Measurements from ENCODE around the gene CERK.

The CERK gene

GRCh38 chr22:46766611-46767010 lies 28.6 kb upstream of the CERK start:
- peaks cover 15 to 35% (median 28%) of the 10 kb centered on the region in 4 experiments for H3K4me1 ChIP-seq (ENCODE audit: control extremely low read depth in 1 of 4, control insufficient read depth in 4 of 4, insufficient read depth in 4 of 4, low read length in 3 of 4)
- no peak overlapping the region for H3K4me3 ChIP-seq (ENCODE audit: control insufficient read depth in 1 of 7, extremely low read depth in 1 of 7, insufficient read depth in 4 of 7, low read depth in 2 of 7, low read length in 6 of 7)
- no peaks in the 10 kb centered on the region for H3K9me3 ChIP-seq (ENCODE audit: control extremely low read depth in 1 of 5, control insufficient read depth in 4 of 5, insufficient read depth in 2 of 5, low read depth in 1 of 5, low read length in 4 of 5)
- H3K27ac ChIP-seq (ENCODE audit: insufficient read depth in 1 of 2, low read depth in 1 of 2, low read length in 2 of 2, poor library complexity in 1 of 2, severe bottlenecking in 2 of 2) = no peak overlapping the region
- ChIA-PET POLR2A (no interaction called here), CTCF (no interaction called here)
- WGBS (ENCODE audit: insufficient coverage) = over 99% methylated on average over 7 of the region's 8 CpGs
- no peak for DNase-seq
- no peaks in the 10 kb centered on the region for H3K27me3 ChIP-seq (replicated peaks in 2 of 5; ENCODE audit: control insufficient read depth in 4 of 5, insufficient read depth in 5 of 5, low read length in 4 of 5)
- H3K36me3 ChIP-seq (ENCODE audit: control insufficient read depth in 4 of 4, insufficient read depth in 4 of 4, low read length in 3 of 4) = peaks cover 0 to 6% (median 1%) of the 10 kb centered on the region in 4 experiments

DNA sequence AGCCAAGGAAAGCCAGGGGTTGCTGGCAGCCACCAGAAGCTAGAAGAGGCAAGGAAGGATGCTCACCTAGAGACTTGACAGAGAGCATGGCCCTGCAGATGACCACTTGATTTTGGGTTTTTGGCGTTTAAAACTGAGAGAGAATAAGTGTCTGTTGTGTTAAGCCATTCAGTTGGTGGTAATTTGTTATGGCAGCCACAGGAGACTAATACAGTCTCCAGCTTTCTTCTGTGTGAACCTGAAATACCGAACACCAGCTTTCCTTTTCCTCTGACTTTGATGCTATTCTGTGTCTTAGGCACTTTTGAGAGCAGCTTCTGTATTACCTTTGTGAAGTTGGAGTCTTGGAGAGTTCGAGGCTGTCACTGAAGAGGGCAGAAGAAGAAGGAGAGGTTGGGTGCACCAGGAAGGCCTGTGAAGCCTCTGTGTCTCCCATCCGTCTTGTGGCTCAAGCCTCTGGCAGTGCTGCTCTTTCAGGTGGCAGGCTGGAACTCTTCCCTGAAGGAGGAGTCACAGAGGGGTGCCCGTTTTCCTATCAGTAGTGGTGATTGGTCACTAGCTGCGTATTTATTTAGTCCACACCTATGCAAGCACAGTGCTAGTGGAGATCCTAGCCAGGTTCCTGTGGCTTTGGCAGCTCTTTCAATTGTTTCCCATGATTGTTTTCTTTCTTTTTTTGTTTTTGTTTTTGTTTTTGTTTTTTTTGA lies 26.9 kb upstream of the CERK start:
- ChIA-PET POLR2A (no interaction called here), CTCF (interaction anchor here (1.5 to 3.1 kb wide), 2 partner anchors 9 to 42 kb away, joined by 3 to 11 read pairs; no protein-coding TSS in a partner anchor)
- no peak for DNase-seq
- no peaks in the 10 kb centered on the region for H3K9me3 ChIP-seq (ENCODE audit: control extremely low read depth in 1 of 5, control insufficient read depth in 4 of 5, insufficient read depth in 2 of 5, low read depth in 1 of 5, low read length in 4 of 5)
- H3K4me1 ChIP-seq (ENCODE audit: control extremely low read depth in 1 of 4, control insufficient read depth in 4 of 4, insufficient read depth in 4 of 4, low read length in 3 of 4) = peaks cover 10 to 29% (median 28%) of the 10 kb centered on the region in 4 experiments
- H3K27ac ChIP-seq (ENCODE audit: insufficient read depth in 1 of 2, low read depth in 1 of 2, low read length in 2 of 2, poor library complexity in 1 of 2, severe bottlenecking in 2 of 2) = no peak overlapping the region
- H3K27me3 ChIP-seq (replicated peaks in 2 of 5; ENCODE audit: control insufficient read depth in 4 of 5, insufficient read depth in 5 of 5, low read length in 4 of 5) = no peaks in the 10 kb centered on the region
- WGBS (ENCODE audit: insufficient coverage) = 100% methylated on average over 6 of the region's 6 CpGs
- no peak overlapping the region for H3K4me3 ChIP-seq (ENCODE audit: control insufficient read depth in 1 of 7, extremely low read depth in 1 of 7, insufficient read depth in 4 of 7, low read depth in 2 of 7, low read length in 6 of 7)
- H3K36me3 ChIP-seq (ENCODE audit: control insufficient read depth in 4 of 4, insufficient read depth in 4 of 4, low read length in 3 of 4) = peaks cover 0 to 6% (median 1%) of the 10 kb centered on the region in 4 experiments

DNA sequence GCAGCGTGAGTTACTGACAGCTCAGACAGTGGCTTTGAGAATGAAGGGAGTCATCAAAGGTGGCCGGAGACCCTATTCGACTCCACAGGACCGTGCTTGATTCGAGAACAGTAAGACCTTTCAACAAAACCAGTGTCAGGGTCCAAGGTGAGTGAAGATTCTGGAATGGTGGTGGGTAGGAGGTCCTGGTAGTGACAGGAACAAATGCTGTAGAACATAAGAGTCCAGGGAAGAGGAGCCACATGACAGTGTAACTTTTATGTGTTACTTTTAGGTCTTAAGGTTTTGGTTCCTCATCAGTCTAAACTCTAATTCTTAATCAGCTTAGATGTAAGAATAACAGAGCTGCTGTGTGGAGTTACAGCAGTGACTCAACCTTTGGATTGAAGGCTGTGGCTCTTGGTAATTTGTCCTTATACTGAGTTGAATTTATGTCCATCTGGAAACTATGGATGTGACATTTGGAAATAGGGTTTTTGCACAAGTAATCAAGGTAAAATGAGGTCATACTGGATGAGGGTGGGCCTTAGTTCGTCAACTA lies 26.2 kb upstream of the CERK start:
- H3K4me3 ChIP-seq (ENCODE audit: control insufficient read depth in 1 of 7, extremely low read depth in 1 of 7, insufficient read depth in 4 of 7, low read depth in 2 of 7, low read length in 6 of 7) = no peak overlapping the region
- H3K36me3 ChIP-seq (ENCODE audit: control insufficient read depth in 4 of 4, insufficient read depth in 4 of 4, low read length in 3 of 4) = peaks cover 0 to 6% (median 1%) of the 10 kb centered on the region in 4 experiments
- ChIA-PET CTCF (interaction anchor here (1.5 to 3.1 kb wide), 3 partner anchors 10 to 43 kb away, joined by 3 to 11 read pairs (median 9); no protein-coding TSS in a partner anchor), POLR2A (interaction anchor here (3.0 kb wide), 1 partner anchor 10 kb away, joined by 17 read pairs; no protein-coding TSS in a partner anchor)
- 98% methylated on average over 6 of the region's 6 CpGs for WGBS (ENCODE audit: insufficient coverage)
- no peak overlapping the region for H3K27ac ChIP-seq (ENCODE audit: insufficient read depth in 1 of 2, low read depth in 1 of 2, low read length in 2 of 2, poor library complexity in 1 of 2, severe bottlenecking in 2 of 2)
- DNase-seq = no peak
- H3K4me1 ChIP-seq (ENCODE audit: control extremely low read depth in 1 of 4, control insufficient read depth in 4 of 4, insufficient read depth in 4 of 4, low read length in 3 of 4) = peaks cover 8 to 29% (median 27%) of the 10 kb centered on the region in 4 experiments
- H3K9me3 ChIP-seq (ENCODE audit: control extremely low read depth in 1 of 5, control insufficient read depth in 4 of 5, insufficient read depth in 2 of 5, low read depth in 1 of 5, low read length in 4 of 5) = no peaks in the 10 kb centered on the region
- no peaks in the 10 kb centered on the region for H3K27me3 ChIP-seq (replicated peaks in 2 of 5; ENCODE audit: control insufficient read depth in 4 of 5, insufficient read depth in 5 of 5, low read length in 4 of 5)

GRCh38 chr22:46763051-46763705 lies 25.1 kb upstream of the CERK start:
- peaks cover 0 to 6% (median 1%) of the 10 kb centered on the region in 4 experiments for H3K36me3 ChIP-seq (ENCODE audit: control insufficient read depth in 4 of 4, insufficient read depth in 4 of 4, low read length in 3 of 4)
- peaks cover 8 to 37% (median 33%) of the 10 kb centered on the region in 4 experiments for H3K4me1 ChIP-seq (ENCODE audit: control extremely low read depth in 1 of 4, control insufficient read depth in 4 of 4, insufficient read depth in 4 of 4, low read length in 3 of 4)
- DNase-seq = peak in 2 of 3 donors; percentile 55 to 68
- no peaks in the 10 kb centered on the region for H3K9me3 ChIP-seq (ENCODE audit: control extremely low read depth in 1 of 5, control insufficient read depth in 4 of 5, insufficient read depth in 2 of 5, low read depth in 1 of 5, low read length in 4 of 5)
- H3K27ac ChIP-seq (ENCODE audit: insufficient read depth in 1 of 2, low read depth in 1 of 2, low read length in 2 of 2, poor library complexity in 1 of 2, severe bottlenecking in 2 of 2) = peak overlapping the region; percentile 92 to 96
- POLR2A ChIA-PET = interaction anchor here (1.0 to 3.0 kb wide), 13 partner anchors 7 to 211 kb away, joined by 3 to 17 read pairs (median 4); no protein-coding TSS in a partner anchor
- H3K4me3 ChIP-seq (ENCODE audit: control insufficient read depth in 1 of 7, extremely low read depth in 1 of 7, insufficient read depth in 4 of 7, low read depth in 2 of 7, low read length in 6 of 7) = peak overlapping the region; percentile 71 to 98 (median 94)
- CTCF ChIA-PET = interaction anchor here (0.8 to 3.1 kb wide), 7 partner anchors 11 to 43 kb away, joined by 3 to 11 read pairs (median 4); no protein-coding TSS in a partner anchor
- H3K27me3 ChIP-seq (replicated peaks in 2 of 5; ENCODE audit: control insufficient read depth in 4 of 5, insufficient read depth in 5 of 5, low read length in 4 of 5) = no peaks in the 10 kb centered on the region
- WGBS (ENCODE audit: insufficient coverage) = 16% methylated on average over 8 of the region's 13 CpGs

DNA sequence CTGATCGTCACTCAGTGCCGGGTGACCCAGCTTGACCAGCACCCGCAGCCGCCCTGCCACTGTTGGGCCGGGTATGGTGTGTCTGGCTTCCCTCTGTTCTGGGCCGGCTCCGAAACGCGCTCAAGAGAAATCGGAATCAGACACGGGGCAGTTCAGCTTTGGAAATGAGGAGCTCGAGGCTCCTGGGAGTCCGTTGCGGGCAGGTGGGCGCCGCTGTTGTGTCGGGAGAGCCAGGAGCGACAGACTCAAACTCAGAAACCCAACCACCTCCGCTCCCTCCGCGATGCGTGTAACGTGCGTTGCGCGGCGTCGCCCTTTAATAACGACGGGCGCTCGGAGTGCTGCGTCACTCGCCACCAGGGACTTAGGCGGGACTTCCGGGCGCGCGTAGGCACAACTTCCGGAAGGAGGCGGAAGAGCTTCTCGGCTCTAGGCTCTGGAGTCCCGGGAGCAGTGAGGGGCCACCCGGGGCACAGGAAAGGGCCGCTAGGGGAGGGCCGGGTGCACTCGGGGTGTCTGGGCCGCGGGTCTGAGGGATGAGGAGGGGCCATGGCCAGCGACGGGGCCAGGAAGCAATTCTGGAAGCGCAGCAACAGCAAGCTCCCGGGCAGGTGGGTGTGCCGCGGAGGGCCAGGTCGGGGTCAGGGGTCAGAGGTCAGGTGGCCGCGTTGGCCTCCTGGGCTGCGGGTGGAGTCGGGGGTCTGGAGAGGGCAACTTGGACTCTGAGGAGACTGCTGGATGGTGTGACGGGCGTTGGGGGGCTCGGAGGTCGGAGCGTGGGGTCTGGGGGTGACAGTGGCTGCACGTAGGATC lies 24.4 kb upstream of the CERK start, which contains the start of gene TBC1D22A:
TBC1D22A (plus strand) TSS at position 413 of the 813 bp plus-strand sequence; CDS start at position 550, 137 bp downstream.
- Histone ChIP-seq H3K27me3 (replicated peaks in 2 of 5; ENCODE audit: control insufficient read depth in 4 of 5, insufficient read depth in 5 of 5, low read length in 4 of 5) (no peaks in the 10 kb centered on the region), H3K9me3 (ENCODE audit: control extremely low read depth in 1 of 5, control insufficient read depth in 4 of 5, insufficient read depth in 2 of 5, low read depth in 1 of 5, low read length in 4 of 5) (no peaks in the 10 kb centered on the region), H3K4me1 (ENCODE audit: control extremely low read depth in 1 of 4, control insufficient read depth in 4 of 4, insufficient read depth in 4 of 4, low read length in 3 of 4) (peaks cover 8 to 43% (median 36%) of the 10 kb centered on the region in 4 experiments), H3K36me3 (ENCODE audit: control insufficient read depth in 4 of 4, insufficient read depth in 4 of 4, low read length in 3 of 4) (peaks cover 0 to 6% (median 1%) of the 10 kb centered on the region in 4 experiments), H3K4me3 (ENCODE audit: control insufficient read depth in 1 of 7, extremely low read depth in 1 of 7, insufficient read depth in 4 of 7, low read depth in 2 of 7, low read length in 6 of 7) (peak within 1 kb of the TSS; percentile 71 to 98 (median 94)), H3K27ac (ENCODE audit: insufficient read depth in 1 of 2, low read depth in 1 of 2, low read length in 2 of 2, poor library complexity in 1 of 2, severe bottlenecking in 2 of 2) (peak within 1 kb of the TSS; percentile 92 to 96)
- ChIA-PET CTCF (interaction anchor here (0.8 to 3.1 kb wide), 8 partner anchors 12 to 42 kb away, joined by 3 to 11 read pairs (median 4); no protein-coding TSS in a partner anchor), POLR2A (interaction anchor here (0.6 to 3.0 kb wide), 15 partner anchors 8 to 329 kb away, joined by 3 to 17 read pairs (median 4); no protein-coding TSS in a partner anchor)
- WGBS (ENCODE audit: insufficient coverage) = under 1% methylated on average over 64 of the region's 66 CpGs
- peak; percentile 93 to 96 (median 95) for DNase-seq

DNA sequence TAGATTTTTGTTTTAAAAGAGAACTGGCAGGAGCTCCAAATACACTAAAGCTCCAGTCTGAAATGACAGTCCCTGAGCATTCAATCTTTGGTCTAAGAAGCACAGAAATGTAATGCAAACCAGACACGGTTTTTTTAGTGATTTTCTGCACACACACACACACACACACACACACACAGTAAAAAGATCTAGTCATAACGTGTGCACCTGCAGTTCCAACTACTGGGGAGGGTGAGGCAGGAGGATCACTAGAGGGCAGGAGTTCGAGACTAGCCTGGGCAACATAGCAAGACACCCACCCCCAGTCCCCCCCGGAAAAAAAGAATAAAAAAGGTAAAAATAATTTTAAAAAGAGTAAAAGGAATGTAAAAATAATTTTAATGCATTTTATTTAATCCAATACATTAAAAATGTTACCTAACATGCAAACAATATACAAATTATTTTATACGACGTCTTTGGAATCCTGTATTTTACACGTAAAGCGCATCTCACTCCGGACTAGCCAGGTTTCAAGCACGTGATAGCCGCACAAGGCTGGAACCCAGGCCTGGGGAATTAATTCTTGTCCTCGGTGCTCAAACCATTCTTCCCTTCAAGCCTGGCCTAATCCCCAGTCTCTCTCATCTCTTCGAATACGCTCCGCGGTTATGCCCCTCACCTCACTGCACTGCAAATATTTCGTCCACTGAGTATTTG lies 23.6 kb upstream of the CERK start:
- peaks cover 0 to 6% (median 1%) of the 10 kb centered on the region in 4 experiments for H3K36me3 ChIP-seq (ENCODE audit: control insufficient read depth in 4 of 4, insufficient read depth in 4 of 4, low read length in 3 of 4)
- ChIA-PET POLR2A (interaction anchor here (0.6 to 3.0 kb wide), 12 partner anchors 8 to 210 kb away, joined by 3 to 17 read pairs (median 5); no protein-coding TSS in a partner anchor), CTCF (interaction anchor here (0.7 to 5.8 kb wide), 12 partner anchors 8 to 45 kb away, joined by 3 to 72 read pairs (median 4); no protein-coding TSS in a partner anchor)
- H3K4me3 ChIP-seq (ENCODE audit: control insufficient read depth in 1 of 7, extremely low read depth in 1 of 7, insufficient read depth in 4 of 7, low read depth in 2 of 7, low read length in 6 of 7) = peak overlapping the region; percentile 71 to 98 (median 94)
- no peak for DNase-seq
- no peaks in the 10 kb centered on the region for H3K27me3 ChIP-seq (replicated peaks in 2 of 5; ENCODE audit: control insufficient read depth in 4 of 5, insufficient read depth in 5 of 5, low read length in 4 of 5)
- 5% methylated on average over 13 of the region's 17 CpGs for WGBS (ENCODE audit: insufficient coverage)
- peak overlapping the region; percentile 92 to 96 for H3K27ac ChIP-seq (ENCODE audit: insufficient read depth in 1 of 2, low read depth in 1 of 2, low read length in 2 of 2, poor library complexity in 1 of 2, severe bottlenecking in 2 of 2)
- H3K9me3 ChIP-seq (ENCODE audit: control extremely low read depth in 1 of 5, control insufficient read depth in 4 of 5, insufficient read depth in 2 of 5, low read depth in 1 of 5, low read length in 4 of 5) = peaks cover 0 to under 1% (median 0%) of the 10 kb centered on the region in 5 experiments
- H3K4me1 ChIP-seq (ENCODE audit: control extremely low read depth in 1 of 4, control insufficient read depth in 4 of 4, insufficient read depth in 4 of 4, low read length in 3 of 4) = peaks cover 8 to 49% (median 37%) of the 10 kb centered on the region in 4 experiments
